LNCaP clone FGC (cell line): ENCODE measurements around the gene FOXL2.

Experiments
- DNase-seq: peaks from one replicate; pipeline ENCODE4 v3.0.0-alpha.2; 2011; ENCODE audit warnings: low read depth
- H3K4me3 ChIP-seq: 2 replicates; pipeline ENCODE4 v1.5.1; 2011; ENCODE audit warnings: mild to moderate bottlenecking, low read depth, low read length, control low read depth
- TF ChIP-seq, protein P1 (sequence below): IDR thresholded peaks from 2 replicates; pipeline ENCODE4 v1.5.1; 2012; ENCODE audit warnings: mild to moderate bottlenecking; ENCODE audit not compliant: control insufficient read depth, insufficient read depth; ENCODE audit errors: extremely low read depth

Gene FOXL2

DNA sequence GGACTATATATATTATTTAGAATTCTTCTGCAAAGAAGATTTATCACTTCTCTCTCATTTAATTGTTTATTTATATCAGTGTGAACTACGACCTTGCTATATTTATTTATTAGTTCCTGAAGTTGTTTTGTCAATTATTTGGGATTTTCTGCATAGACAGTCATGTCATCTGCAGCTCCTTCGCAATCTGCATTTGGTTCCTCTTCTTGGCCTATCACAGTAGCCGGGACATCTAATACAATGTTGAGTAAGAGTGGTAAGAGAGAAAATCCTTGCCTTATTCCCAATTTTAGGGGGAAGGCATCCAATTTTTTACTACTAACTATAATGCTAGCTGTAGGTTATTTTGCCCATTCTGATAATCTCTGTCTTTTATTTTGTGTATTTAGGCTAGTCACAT, 39.4 kb downstream of the FOXL2 start:
- H3K4me3 ChIP-seq: no peak overlapping the region
- no peak for DNase-seq
- TF ChIP-seq, protein P1, sequence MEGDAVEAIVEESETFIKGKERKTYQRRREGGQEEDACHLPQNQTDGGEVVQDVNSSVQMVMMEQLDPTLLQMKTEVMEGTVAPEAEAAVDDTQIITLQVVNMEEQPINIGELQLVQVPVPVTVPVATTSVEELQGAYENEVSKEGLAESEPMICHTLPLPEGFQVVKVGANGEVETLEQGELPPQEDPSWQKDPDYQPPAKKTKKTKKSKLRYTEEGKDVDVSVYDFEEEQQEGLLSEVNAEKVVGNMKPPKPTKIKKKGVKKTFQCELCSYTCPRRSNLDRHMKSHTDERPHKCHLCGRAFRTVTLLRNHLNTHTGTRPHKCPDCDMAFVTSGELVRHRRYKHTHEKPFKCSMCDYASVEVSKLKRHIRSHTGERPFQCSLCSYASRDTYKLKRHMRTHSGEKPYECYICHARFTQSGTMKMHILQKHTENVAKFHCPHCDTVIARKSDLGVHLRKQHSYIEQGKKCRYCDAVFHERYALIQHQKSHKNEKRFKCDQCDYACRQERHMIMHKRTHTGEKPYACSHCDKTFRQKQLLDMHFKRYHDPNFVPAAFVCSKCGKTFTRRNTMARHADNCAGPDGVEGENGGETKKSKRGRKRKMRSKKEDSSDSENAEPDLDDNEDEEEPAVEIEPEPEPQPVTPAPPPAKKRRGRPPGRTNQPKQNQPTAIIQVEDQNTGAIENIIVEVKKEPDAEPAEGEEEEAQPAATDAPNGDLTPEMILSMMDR: no peak

GRCh38 chr3:138902171-138902570, 44.8 kb downstream of the FOXL2 start:
- TF ChIP-seq, protein P1: no peak
- DNase-seq: no peak
- H3K4me3 ChIP-seq: no peak overlapping the region

- no peak for DNase-seq
- TF ChIP-seq, protein P1: no peak
- H3K4me3 ChIP-seq: no peak overlapping the region
Measured at GRCh38 chr3:138901567-138901966, 45.4 kb downstream of the FOXL2 start.

DNA sequence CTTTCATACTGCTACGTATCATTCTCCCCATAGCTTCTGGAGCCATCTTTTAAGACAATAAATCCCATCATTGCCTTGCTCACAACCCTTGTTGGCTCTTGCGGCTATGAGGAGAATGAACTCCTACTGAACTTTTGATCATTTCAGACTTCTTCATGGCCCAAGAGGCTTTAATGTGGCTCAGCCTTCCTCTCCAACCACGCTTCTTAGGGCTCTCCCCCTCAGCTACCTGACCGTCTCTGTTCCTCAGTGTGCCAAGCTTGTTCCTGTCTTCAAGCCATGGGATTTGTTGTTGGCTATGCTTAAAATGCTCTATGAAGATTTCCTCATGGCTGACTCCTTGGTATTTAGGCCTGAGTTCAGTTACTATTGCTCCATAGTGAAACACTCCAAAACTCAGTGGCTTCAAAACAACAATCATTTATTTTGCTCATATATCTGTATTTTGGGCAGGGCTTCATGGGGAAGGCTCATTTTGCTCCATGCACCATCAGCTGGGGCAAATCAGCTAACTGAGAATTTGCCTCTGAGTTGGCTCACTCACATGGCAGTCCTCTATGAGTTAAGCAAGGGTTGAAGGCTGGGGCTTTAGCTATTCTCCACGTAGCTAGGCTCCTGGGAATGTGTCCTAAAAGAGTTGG, 47.5 kb downstream of the FOXL2 start:
- no peak for DNase-seq
- TF ChIP-seq, protein P1: no peak
- no peak overlapping the region for H3K4me3 ChIP-seq

DNA sequence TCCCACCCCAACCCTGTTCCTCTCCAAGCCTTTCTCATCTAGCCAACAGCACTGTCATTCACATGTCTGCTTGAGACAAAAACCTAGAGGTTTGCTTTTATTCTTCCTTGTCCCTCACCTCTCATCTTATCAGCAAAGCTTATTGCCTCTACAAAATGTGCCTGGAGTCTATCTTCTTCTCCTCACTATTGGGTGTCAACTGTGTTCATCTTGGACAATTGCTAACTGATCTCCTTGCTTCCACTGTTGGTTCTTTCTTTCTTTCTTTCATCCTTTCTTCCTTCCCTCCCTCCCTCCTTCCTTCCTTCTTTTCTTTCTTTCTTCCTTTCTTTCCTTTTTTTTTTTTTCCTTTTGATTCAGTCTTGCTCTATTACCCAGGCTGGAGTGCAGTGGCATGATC, 48.2 kb downstream of the FOXL2 start:
- no peak overlapping the region for H3K4me3 ChIP-seq
- TF ChIP-seq, protein P1: no peak
- DNase-seq: no peak

- DNase-seq: peak; percentile 80
- TF ChIP-seq, protein P1: no peak
- no peak overlapping the region for H3K4me3 ChIP-seq
Measured at GRCh38 chr3:138898301-138898700, 48.6 kb downstream of the FOXL2 start.
